H1 (cell line): ENCODE measurements around the gene CBLN3. TPM values are rescaled to one million over a fixed set of nuclear protein-coding genes. Genes with fewer than 3 reads are reported as not detected.

ENCODE experiments used
- BACH1 ChIP-seq: IDR thresholded peaks from 2 replicates; pipeline ENCODE4 v1.6.1; 2012; ENCODE audit warnings: low read length, improper control_type of control experiment
- BCL11A ChIP-seq, 2 experiments: IDR thresholded peaks; one replicate each; pipeline ENCODE4 v1.6.1; 2011; ENCODE audit warnings: low read depth in 2 of 2, low read length in 2 of 2, mild to moderate bottlenecking in 2 of 2
- CREB1 ChIP-seq: IDR thresholded peaks from 2 replicates; pipeline ENCODE4 v1.6.1; 2012; ENCODE audit warnings: inconsistent platforms
- HDAC2 ChIP-seq, 2 experiments: fragments of 300-600 bp in 1 of 2; sonication (generic) in 1 of 2; IDR thresholded peaks; 2 replicates each; pipeline ENCODE4 v1.6.1; 2011 to 2012; ENCODE audit warnings: low read depth in 2 of 2, low read length in 2 of 2, mild to moderate bottlenecking in 2 of 2, moderate library complexity in 2 of 2, borderline replicate concordance in 1 of 2, inconsistent platforms in 1 of 2
- MAFK ChIP-seq: IDR thresholded peaks from 2 replicates; pipeline ENCODE4 v1.6.1; 2012; ENCODE audit warnings: low read depth, mild to moderate bottlenecking, improper control_type of control experiment, low read length
- RFX5 ChIP-seq: IDR thresholded peaks from 2 replicates; pipeline ENCODE4 v1.6.1; 2011; ENCODE audit warnings: low read depth, low read length, improper control_type of control experiment, borderline replicate concordance
- polyA plus RNA-seq, 7 experiments: library from polyadenylated mRNA; depleted of rRNA in 3 of 7; stranded (reverse) in 5 of 7; unstranded in 2 of 7; fragments of >200 nt in 5 of 7; fragments of 200-250 nt in 2 of 7; gene quantifications; 1 replicate in 5 of 7; 2 replicates in 1 of 7; 4 replicates in 1 of 7; pipeline versions ENCODE4 v1.2.1 to v1.2.3, GENCODE V29; 2011 to 2013; ENCODE audit warnings: missing spikeins in 2 of 7, mixed read lengths in 2 of 7
- total RNA-seq: library from RNA; stranded (reverse); fragmentation: NEBNext Ultra II Directional; extraction: Animal tissue kit (Norgen Biotek cat#: 25700); gene quantifications from 2 replicates; pipeline ENCODE4 v1.2.1, GENCODE V29; 2021
- TF ChIP-seq, protein P1 (sequence below): IDR thresholded peaks from 2 replicates; pipeline ENCODE4 v1.6.1; 2012; ENCODE audit warnings: inconsistent platforms
- TF ChIP-seq, protein P2 (sequence below): fragments of 300-600 bp; sonication (generic); IDR thresholded peaks from 2 replicates; pipeline ENCODE4 v1.7.1; 2012; ENCODE audit warnings: low read length, moderate library complexity, mild to moderate bottlenecking, inconsistent platforms; ENCODE audit not compliant: insufficient replicate concordance
- TF ChIP-seq, protein P3 (sequence below): IDR thresholded peaks from 2 replicates; pipeline ENCODE4 v1.6.1; 2011; ENCODE audit warnings: low read depth, mild to moderate bottlenecking, low read length; ENCODE audit not compliant: insufficient read depth

CBLN3 gene
- total and polyA plus RNA-seq, 2 of the 8 experiments (the other 6 are each of a cell fraction or from before 2014, with no cell fraction given): 0.54 to 1.00 TPM

DNA sequence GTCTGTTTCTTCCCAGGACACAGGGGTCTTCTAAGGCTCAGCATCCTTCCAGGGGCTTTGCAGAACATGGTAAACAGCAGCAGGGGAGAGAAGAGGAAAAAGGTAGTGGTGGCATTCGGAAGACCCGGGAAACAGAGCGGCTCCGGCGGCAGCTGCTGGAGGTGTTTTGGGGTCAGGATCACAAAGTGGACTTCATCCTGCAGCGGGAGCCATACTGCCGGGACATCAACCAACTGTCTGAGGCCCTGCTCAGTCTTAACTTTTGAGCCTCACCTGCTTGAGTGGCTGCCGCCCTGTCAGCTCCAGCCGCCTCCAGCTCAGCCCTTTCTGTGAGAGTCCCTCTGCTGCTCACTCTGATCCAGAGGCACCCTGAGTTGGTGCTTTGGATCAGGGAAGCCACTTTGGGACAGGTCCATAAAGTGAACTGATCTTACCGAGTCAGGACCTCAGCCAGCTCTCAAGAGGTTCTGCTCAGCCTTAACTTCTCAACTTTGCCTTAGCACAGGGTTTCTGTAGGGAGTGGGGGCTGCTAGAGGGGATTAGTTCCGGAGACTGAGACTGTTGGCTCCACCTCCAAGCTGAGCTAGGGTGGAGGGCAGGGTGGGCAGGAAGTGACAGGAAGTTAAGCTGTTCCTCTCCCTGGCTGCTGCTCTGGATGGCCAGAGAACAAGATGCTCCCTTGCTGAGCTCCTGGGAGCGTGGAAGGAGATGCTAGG is 7.7 kb upstream of the CBLN3 start (continued):
- no peak for TF ChIP-seq RFX5
- TF ChIP-seq HDAC2 (IDR thresholded peaks at IDR 0.05; ENCODE audit: borderline replicate concordance in 1 of 2, low read depth in 2 of 2, low read length in 2 of 2): no peak
- no peak for TF ChIP-seq BACH1
- TF ChIP-seq, protein P1, sequence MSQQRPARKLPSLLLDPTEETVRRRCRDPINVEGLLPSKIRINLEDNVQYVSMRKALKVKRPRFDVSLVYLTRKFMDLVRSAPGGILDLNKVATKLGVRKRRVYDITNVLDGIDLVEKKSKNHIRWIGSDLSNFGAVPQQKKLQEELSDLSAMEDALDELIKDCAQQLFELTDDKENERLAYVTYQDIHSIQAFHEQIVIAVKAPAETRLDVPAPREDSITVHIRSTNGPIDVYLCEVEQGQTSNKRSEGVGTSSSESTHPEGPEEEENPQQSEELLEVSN: no peak
- TF ChIP-seq, protein P2, sequence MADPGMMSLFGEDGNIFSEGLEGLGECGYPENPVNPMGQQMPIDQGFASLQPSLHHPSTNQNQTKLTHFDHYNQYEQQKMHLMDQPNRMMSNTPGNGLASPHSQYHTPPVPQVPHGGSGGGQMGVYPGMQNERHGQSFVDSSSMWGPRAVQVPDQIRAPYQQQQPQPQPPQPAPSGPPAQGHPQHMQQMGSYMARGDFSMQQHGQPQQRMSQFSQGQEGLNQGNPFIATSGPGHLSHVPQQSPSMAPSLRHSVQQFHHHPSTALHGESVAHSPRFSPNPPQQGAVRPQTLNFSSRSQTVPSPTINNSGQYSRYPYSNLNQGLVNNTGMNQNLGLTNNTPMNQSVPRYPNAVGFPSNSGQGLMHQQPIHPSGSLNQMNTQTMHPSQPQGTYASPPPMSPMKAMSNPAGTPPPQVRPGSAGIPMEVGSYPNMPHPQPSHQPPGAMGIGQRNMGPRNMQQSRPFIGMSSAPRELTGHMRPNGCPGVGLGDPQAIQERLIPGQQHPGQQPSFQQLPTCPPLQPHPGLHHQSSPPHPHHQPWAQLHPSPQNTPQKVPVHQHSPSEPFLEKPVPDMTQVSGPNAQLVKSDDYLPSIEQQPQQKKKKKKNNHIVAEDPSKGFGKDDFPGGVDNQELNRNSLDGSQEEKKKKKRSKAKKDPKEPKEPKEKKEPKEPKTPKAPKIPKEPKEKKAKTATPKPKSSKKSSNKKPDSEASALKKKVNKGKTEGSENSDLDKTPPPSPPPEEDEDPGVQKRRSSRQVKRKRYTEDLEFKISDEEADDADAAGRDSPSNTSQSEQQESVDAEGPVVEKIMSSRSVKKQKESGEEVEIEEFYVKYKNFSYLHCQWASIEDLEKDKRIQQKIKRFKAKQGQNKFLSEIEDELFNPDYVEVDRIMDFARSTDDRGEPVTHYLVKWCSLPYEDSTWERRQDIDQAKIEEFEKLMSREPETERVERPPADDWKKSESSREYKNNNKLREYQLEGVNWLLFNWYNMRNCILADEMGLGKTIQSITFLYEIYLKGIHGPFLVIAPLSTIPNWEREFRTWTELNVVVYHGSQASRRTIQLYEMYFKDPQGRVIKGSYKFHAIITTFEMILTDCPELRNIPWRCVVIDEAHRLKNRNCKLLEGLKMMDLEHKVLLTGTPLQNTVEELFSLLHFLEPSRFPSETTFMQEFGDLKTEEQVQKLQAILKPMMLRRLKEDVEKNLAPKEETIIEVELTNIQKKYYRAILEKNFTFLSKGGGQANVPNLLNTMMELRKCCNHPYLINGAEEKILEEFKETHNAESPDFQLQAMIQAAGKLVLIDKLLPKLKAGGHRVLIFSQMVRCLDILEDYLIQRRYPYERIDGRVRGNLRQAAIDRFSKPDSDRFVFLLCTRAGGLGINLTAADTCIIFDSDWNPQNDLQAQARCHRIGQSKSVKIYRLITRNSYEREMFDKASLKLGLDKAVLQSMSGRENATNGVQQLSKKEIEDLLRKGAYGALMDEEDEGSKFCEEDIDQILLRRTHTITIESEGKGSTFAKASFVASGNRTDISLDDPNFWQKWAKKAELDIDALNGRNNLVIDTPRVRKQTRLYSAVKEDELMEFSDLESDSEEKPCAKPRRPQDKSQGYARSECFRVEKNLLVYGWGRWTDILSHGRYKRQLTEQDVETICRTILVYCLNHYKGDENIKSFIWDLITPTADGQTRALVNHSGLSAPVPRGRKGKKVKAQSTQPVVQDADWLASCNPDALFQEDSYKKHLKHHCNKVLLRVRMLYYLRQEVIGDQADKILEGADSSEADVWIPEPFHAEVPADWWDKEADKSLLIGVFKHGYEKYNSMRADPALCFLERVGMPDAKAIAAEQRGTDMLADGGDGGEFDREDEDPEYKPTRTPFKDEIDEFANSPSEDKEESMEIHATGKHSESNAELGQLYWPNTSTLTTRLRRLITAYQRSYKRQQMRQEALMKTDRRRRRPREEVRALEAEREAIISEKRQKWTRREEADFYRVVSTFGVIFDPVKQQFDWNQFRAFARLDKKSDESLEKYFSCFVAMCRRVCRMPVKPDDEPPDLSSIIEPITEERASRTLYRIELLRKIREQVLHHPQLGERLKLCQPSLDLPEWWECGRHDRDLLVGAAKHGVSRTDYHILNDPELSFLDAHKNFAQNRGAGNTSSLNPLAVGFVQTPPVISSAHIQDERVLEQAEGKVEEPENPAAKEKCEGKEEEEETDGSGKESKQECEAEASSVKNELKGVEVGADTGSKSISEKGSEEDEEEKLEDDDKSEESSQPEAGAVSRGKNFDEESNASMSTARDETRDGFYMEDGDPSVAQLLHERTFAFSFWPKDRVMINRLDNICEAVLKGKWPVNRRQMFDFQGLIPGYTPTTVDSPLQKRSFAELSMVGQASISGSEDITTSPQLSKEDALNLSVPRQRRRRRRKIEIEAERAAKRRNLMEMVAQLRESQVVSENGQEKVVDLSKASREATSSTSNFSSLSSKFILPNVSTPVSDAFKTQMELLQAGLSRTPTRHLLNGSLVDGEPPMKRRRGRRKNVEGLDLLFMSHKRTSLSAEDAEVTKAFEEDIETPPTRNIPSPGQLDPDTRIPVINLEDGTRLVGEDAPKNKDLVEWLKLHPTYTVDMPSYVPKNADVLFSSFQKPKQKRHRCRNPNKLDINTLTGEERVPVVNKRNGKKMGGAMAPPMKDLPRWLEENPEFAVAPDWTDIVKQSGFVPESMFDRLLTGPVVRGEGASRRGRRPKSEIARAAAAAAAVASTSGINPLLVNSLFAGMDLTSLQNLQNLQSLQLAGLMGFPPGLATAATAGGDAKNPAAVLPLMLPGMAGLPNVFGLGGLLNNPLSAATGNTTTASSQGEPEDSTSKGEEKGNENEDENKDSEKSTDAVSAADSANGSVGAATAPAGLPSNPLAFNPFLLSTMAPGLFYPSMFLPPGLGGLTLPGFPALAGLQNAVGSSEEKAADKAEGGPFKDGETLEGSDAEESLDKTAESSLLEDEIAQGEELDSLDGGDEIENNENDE: no peak
- no peak for TF ChIP-seq BCL11A (IDR thresholded peaks at IDR 0.05; ENCODE audit: low read depth in 2 of 2, low read length in 2 of 2)
- TF ChIP-seq MAFK: no peak
- TF ChIP-seq, protein P3, sequence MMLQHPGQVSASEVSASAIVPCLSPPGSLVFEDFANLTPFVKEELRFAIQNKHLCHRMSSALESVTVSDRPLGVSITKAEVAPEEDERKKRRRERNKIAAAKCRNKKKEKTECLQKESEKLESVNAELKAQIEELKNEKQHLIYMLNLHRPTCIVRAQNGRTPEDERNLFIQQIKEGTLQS: no peak
- no peak for TF ChIP-seq CREB1
